MCF 10A (cell line): ENCODE results near the gene UTS2B. TPM values are rescaled to one million over a fixed set of nuclear protein-coding genes. Genes with fewer than 3 reads are reported as not detected.

Experiments
- BruUV-seq: library from RNA; stranded (reverse); fragments of 400-500 nt; replicated peaks from 2 replicates; lab custom pipeline; 2021; lab: Mats Ljungman, UMichigan
- CTCF ChIA-PET: fragments of 300-600 bp; sonication (Branson Sonifier 250); formaldehyde crosslinking; extraction: SDS; loops from one replicate; lab custom pipeline; 2021; ENCODE audit warnings: antibody characterized with exemption, inconsistent platforms; lab: Yijun Ruan, JAX
- POLR2A ChIA-PET: fragments of 300-600, 350-650 bp; sonication (Branson Sonifier 250); formaldehyde crosslinking; extraction: SDS; loops from one replicate; lab custom pipeline; 2020; ENCODE audit warnings: antibody characterized with exemption, inconsistent platforms; lab: Yijun Ruan, JAX
- DNase-seq: peaks from one replicate; pipeline ENCODE4 v3.0.0-alpha.2; 2018; ENCODE audit not compliant: unreplicated experiment
- H3K27ac Mint-ChIP-seq: one replicate; pipeline ENCODE4 v1.8.0; 2022; ENCODE audit warnings: mild to moderate bottlenecking, low read depth, mixed read lengths; ENCODE audit not compliant: unreplicated experiment
- H3K27me3 Mint-ChIP-seq: one replicate; pipeline ENCODE4 v1.8.0; 2022; ENCODE audit warnings: mixed read lengths; ENCODE audit not compliant: insufficient read depth, unreplicated experiment
- H3K36me3 Mint-ChIP-seq: one replicate; pipeline ENCODE4 v1.8.0; 2022; ENCODE audit warnings: mild to moderate bottlenecking, moderate library complexity, mixed read lengths; ENCODE audit not compliant: insufficient read depth, unreplicated experiment
- H3K4me1 Mint-ChIP-seq: one replicate; pipeline ENCODE4 v1.8.0; 2022; ENCODE audit warnings: mixed read lengths; ENCODE audit not compliant: insufficient read depth, unreplicated experiment
- H3K4me3 Mint-ChIP-seq: one replicate; pipeline ENCODE4 v1.8.0; 2022; ENCODE audit warnings: mild to moderate bottlenecking, moderate library complexity, mixed read lengths; ENCODE audit not compliant: unreplicated experiment
- H3K9me3 Mint-ChIP-seq: one replicate; pipeline ENCODE4 v1.8.0; 2022; ENCODE audit warnings: mixed read lengths; ENCODE audit not compliant: unreplicated experiment
- intact Hi-C: fragments of 100-400 bp; cut with micrococcal nuclease; formaldehyde crosslinking; loops from 2 replicates; pipeline ENCODE4 v1.14.1; 2022
- total RNA-seq: library from RNA; stranded (reverse); gene quantifications from 2 replicates; pipeline ENCODE4 v1.2.3, GENCODE V29; 2022
- TF ChIP-seq, protein P1 (sequence below): fragments of 200-600 bp; IDR thresholded peaks from one replicate; pipeline ENCODE4 v1.8.0; 2022; ENCODE audit warnings: antibody characterized with exemption, mild to moderate bottlenecking; ENCODE audit not compliant: unreplicated experiment

UTS2B gene
- total RNA-seq, 1 experiment from 2014 or later: 0.26 TPM

- POLR2A ChIA-PET: interaction anchor here (0.6 to 2.1 kb wide), 7 partner anchors 7 to 763 kb away, joined by 3 to 17 read pairs (median 4); partner anchors contain the start of genes CCDC50 and UTS2B
- CTCF ChIA-PET: interaction anchor here (0.6 to 1.5 kb wide), 5 partner anchors 13 to 1086 kb away, joined by 3 to 5 read pairs (median 3); no protein-coding TSS in a partner anchor
- peaks cover 43% of the 10 kb centered on the region for H3K4me1 Mint-ChIP-seq
- peaks cover 39% of the 10 kb centered on the region for H3K36me3 Mint-ChIP-seq
- H3K27ac Mint-ChIP-seq: peak overlapping the region; percentile 47
- TF ChIP-seq, protein P1, sequence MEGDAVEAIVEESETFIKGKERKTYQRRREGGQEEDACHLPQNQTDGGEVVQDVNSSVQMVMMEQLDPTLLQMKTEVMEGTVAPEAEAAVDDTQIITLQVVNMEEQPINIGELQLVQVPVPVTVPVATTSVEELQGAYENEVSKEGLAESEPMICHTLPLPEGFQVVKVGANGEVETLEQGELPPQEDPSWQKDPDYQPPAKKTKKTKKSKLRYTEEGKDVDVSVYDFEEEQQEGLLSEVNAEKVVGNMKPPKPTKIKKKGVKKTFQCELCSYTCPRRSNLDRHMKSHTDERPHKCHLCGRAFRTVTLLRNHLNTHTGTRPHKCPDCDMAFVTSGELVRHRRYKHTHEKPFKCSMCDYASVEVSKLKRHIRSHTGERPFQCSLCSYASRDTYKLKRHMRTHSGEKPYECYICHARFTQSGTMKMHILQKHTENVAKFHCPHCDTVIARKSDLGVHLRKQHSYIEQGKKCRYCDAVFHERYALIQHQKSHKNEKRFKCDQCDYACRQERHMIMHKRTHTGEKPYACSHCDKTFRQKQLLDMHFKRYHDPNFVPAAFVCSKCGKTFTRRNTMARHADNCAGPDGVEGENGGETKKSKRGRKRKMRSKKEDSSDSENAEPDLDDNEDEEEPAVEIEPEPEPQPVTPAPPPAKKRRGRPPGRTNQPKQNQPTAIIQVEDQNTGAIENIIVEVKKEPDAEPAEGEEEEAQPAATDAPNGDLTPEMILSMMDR: no peak
- no peak overlapping the region for H3K4me3 Mint-ChIP-seq
- intact Hi-C loops: no loop called here
- no peak for DNase-seq
- BruUV-seq: no TSS peak
- H3K9me3 Mint-ChIP-seq: no peaks in the 10 kb centered on the region
- H3K27me3 Mint-ChIP-seq: no peaks in the 10 kb centered on the region
Measured at GRCh38 chr3:191358929-191359328, 28.6 kb upstream of the UTS2B start.

- CTCF ChIA-PET: interaction anchor here (0.9 to 1.3 kb wide), 3 partner anchors 19 to 21 kb away, joined by 3 to 5 read pairs (median 4); no protein-coding TSS in a partner anchor
- POLR2A ChIA-PET: interaction anchor here (1.1 to 2.1 kb wide), 10 partner anchors 8 to 1087 kb away, joined by 3 to 17 read pairs (median 4); partner anchors contain the start of genes CCDC50 and UTS2B
Measured at GRCh38 chr3:191357909-191358308, 27.6 kb upstream of the UTS2B start.

GRCh38 chr3:191356631-191357439, 26.5 kb upstream of the UTS2B start:
- Mint-ChIP-seq H3K27ac (peak overlapping the region; percentile 89), H3K4me1 (peaks cover 43% of the 10 kb centered on the region), H3K36me3 (peaks cover 28% of the 10 kb centered on the region), H3K9me3 (no peaks in the 10 kb centered on the region), H3K27me3 (no peaks in the 10 kb centered on the region), H3K4me3 (peak overlapping the region; percentile 45)
- POLR2A ChIA-PET: interaction anchor here (1.0 to 3.0 kb wide), 14 partner anchors 9 to 28 kb away, joined by 3 to 17 read pairs (median 4); partner anchors contain the start of genes CCDC50 and UTS2B
- TF ChIP-seq, protein P1: no peak
- BruUV-seq: no TSS peak
- CTCF ChIA-PET: interaction anchor here (0.5 to 1.3 kb wide), 4 partner anchors 20 to 1009 kb away, joined by 3 to 5 read pairs (median 4); no protein-coding TSS in a partner anchor
- intact Hi-C loops: loop anchor here (2.0 kb wide), 1 partner anchor 26 kb away; the partner anchor contains the start of gene UTS2B
- peak; percentile 76 for DNase-seq

More at GRCh38 chr3:191357909-191358308, 27.6 kb upstream of the UTS2B start:
- BruUV-seq: no TSS peak
- peaks cover 43% of the 10 kb centered on the region for H3K4me1 Mint-ChIP-seq
- intact Hi-C loops: loop anchor here (2.0 kb wide), 1 partner anchor 27 kb away; the partner anchor contains the start of gene UTS2B
- DNase-seq: no peak
- peak overlapping the region; percentile 89 for H3K27ac Mint-ChIP-seq
- H3K4me3 Mint-ChIP-seq: no peak overlapping the region
- TF ChIP-seq, protein P1: no peak
- H3K9me3 Mint-ChIP-seq: no peaks in the 10 kb centered on the region
- H3K27me3 Mint-ChIP-seq: no peaks in the 10 kb centered on the region
- H3K36me3 Mint-ChIP-seq: peaks cover 34% of the 10 kb centered on the region

GRCh38 chr3:191355406-191355805, 25.1 kb upstream of the UTS2B start:
- BruUV-seq: no TSS peak

More at GRCh38 chr3:191355406-191355805, 25.1 kb upstream of the UTS2B start:
- intact Hi-C loops: no loop called here
- TF ChIP-seq, protein P1: no peak
- no peaks in the 10 kb centered on the region for H3K9me3 Mint-ChIP-seq
- no peak for DNase-seq
- no peaks in the 10 kb centered on the region for H3K27me3 Mint-ChIP-seq
- ChIA-PET POLR2A (interaction anchor here (0.7 to 3.0 kb wide), 8 partner anchors 11 to 199 kb away, joined by 3 to 11 read pairs (median 6); partner anchors contain the start of genes CCDC50 and UTS2B), CTCF (no interaction called here)
- peak overlapping the region; percentile 89 for H3K27ac Mint-ChIP-seq
- H3K4me3 Mint-ChIP-seq: no peak overlapping the region
- peaks cover 51% of the 10 kb centered on the region for H3K4me1 Mint-ChIP-seq
- H3K36me3 Mint-ChIP-seq: peaks cover 16% of the 10 kb centered on the region
